HEK293 (cell line): ENCODE measurements around the gene GOLGA2.

Source experiments
- FEZF1 ChIP-seq: fragments of 450-650 bp; formaldehyde crosslinking; IDR thresholded peaks from 2 replicates; pipeline ENCODE4 v1.5.1; 2016; ENCODE audit warnings: missing biosample characterization, missing genetic modification characterization
- GLIS1 ChIP-seq: fragments of 450-650 bp; formaldehyde crosslinking; IDR thresholded peaks from 2 replicates; pipeline ENCODE4 v1.5.1; 2016; ENCODE audit warnings: missing biosample characterization, missing genetic modification characterization
- PRDM1 ChIP-seq: fragments of 450-650 bp; formaldehyde crosslinking; IDR thresholded peaks from 2 replicates; pipeline ENCODE4; 2016; ENCODE audit warnings: missing biosample characterization, missing genetic modification characterization
- ZBTB20 ChIP-seq: fragments of 450-650 bp; formaldehyde crosslinking; IDR thresholded peaks from 2 replicates; pipeline ENCODE4 v1.5.1; 2016; ENCODE audit warnings: missing biosample characterization, missing genetic modification characterization
- ZBTB21 ChIP-seq: fragments of 450-650 bp; formaldehyde crosslinking; IDR thresholded peaks from 2 replicates; pipeline ENCODE4 v1.5.1; 2017; ENCODE audit warnings: missing biosample characterization, missing genetic modification characterization
- ZBTB26 ChIP-seq: fragments of 450-650 bp; formaldehyde crosslinking; optimal IDR thresholded peaks from 2 replicates; pipeline ENCODE3; 2016; ENCODE audit warnings: missing biosample characterization, mild to moderate bottlenecking, missing genetic modification characterization
- ZEB2 ChIP-seq: fragments of 450-650 bp; formaldehyde crosslinking; IDR thresholded peaks from 2 replicates; pipeline ENCODE4 v1.5.1; 2016; ENCODE audit warnings: missing biosample characterization, missing genetic modification characterization
- ZIC2 ChIP-seq: fragments of 450-650 bp; formaldehyde crosslinking; IDR thresholded peaks from 2 replicates; pipeline ENCODE4 v1.5.1; 2016; ENCODE audit warnings: missing biosample characterization, missing genetic modification characterization
- ZNF114 ChIP-seq: fragments of 450-650 bp; formaldehyde crosslinking; IDR thresholded peaks from 2 replicates; pipeline ENCODE4 v1.5.0; 2017; ENCODE audit warnings: missing biosample characterization, missing genetic modification characterization
- ZNF169 ChIP-seq: fragments of 450-650 bp; formaldehyde crosslinking; IDR thresholded peaks from 2 replicates; pipeline ENCODE4 v1.5.1; 2016; ENCODE audit warnings: missing biosample characterization, missing genetic modification characterization
- ZNF174 ChIP-seq: fragments of 450-650 bp; formaldehyde crosslinking; IDR thresholded peaks from 2 replicates; pipeline ENCODE4 v1.5.0; 2017; ENCODE audit warnings: missing biosample characterization, mild to moderate bottlenecking, missing genetic modification characterization
- ZNF175 ChIP-seq: fragments of 450-650 bp; formaldehyde crosslinking; IDR thresholded peaks from 2 replicates; pipeline ENCODE4 v1.5.1; 2016; ENCODE audit warnings: missing biosample characterization, missing genetic modification characterization
- ZNF292 ChIP-seq: fragments of 450-650 bp; formaldehyde crosslinking; IDR thresholded peaks from 2 replicates; pipeline ENCODE4 v1.5.1; 2016; ENCODE audit warnings: low read depth, missing biosample characterization, missing genetic modification characterization, borderline replicate concordance
- ZNF335 ChIP-seq: fragments of 450-650 bp; formaldehyde crosslinking; conservative IDR thresholded peaks from 2 replicates; pipeline ENCODE4 v1.5.1; 2016; ENCODE audit warnings: missing biosample characterization, missing genetic modification characterization
- ZNF366 ChIP-seq: fragments of 450-650 bp; formaldehyde crosslinking; conservative IDR thresholded peaks from 2 replicates; pipeline ENCODE4 v1.5.1; 2016; ENCODE audit warnings: missing biosample characterization, missing genetic modification characterization
- ZNF391 ChIP-seq: fragments of 450-650 bp; formaldehyde crosslinking; IDR thresholded peaks from 2 replicates; pipeline ENCODE4 v1.5.1; 2016; ENCODE audit warnings: low read depth, missing biosample characterization, missing genetic modification characterization, borderline replicate concordance
- ZNF398 ChIP-seq: fragments of 450-650 bp; formaldehyde crosslinking; IDR thresholded peaks from 2 replicates; pipeline ENCODE4 v1.5.1; 2017; ENCODE audit warnings: missing biosample characterization, missing genetic modification characterization
- ZNF473 ChIP-seq: fragments of 450-650 bp; formaldehyde crosslinking; IDR thresholded peaks from 2 replicates; pipeline ENCODE4 v1.5.1; 2017; ENCODE audit warnings: missing biosample characterization, missing genetic modification characterization
- ZNF555 ChIP-seq: fragments of 450-650 bp; formaldehyde crosslinking; conservative IDR thresholded peaks from 2 replicates; pipeline ENCODE4 v1.5.1; 2017; ENCODE audit warnings: missing biosample characterization, mild to moderate bottlenecking, missing genetic modification characterization, inconsistent platforms
- ZNF558 ChIP-seq: fragments of 450-650 bp; formaldehyde crosslinking; IDR thresholded peaks from 2 replicates; pipeline ENCODE4 v1.5.1; 2016; ENCODE audit warnings: missing biosample characterization, missing genetic modification characterization
- ZNF560 ChIP-seq: fragments of 450-650 bp; formaldehyde crosslinking; IDR thresholded peaks from 2 replicates; pipeline ENCODE4 v1.5.1; 2017; ENCODE audit warnings: missing biosample characterization, missing genetic modification characterization, borderline replicate concordance
- ZNF561 ChIP-seq: fragments of 450-650 bp; IDR thresholded peaks from 2 replicates; pipeline ENCODE4 v1.5.1; 2018; ENCODE audit warnings: missing biosample characterization, missing genetic modification characterization, borderline replicate concordance
- ZNF76 ChIP-seq: fragments of 450-650 bp; formaldehyde crosslinking; IDR thresholded peaks from 2 replicates; pipeline ENCODE4; 2016; ENCODE audit warnings: low read depth, missing biosample characterization, missing genetic modification characterization, borderline replicate concordance
- ZSCAN30 ChIP-seq: fragments of 450-650 bp; IDR thresholded peaks from 2 replicates; pipeline ENCODE4 v1.5.1; 2018; ENCODE audit warnings: missing biosample characterization, mild to moderate bottlenecking, missing genetic modification characterization, moderate library complexity
- TF ChIP-seq, protein P1 (sequence below): fragments of 450-650 bp; formaldehyde crosslinking; IDR thresholded peaks from 2 replicates; pipeline ENCODE4 v1.5.1; 2016; ENCODE audit warnings: missing biosample characterization, missing genetic modification characterization, borderline replicate concordance
- TF ChIP-seq, protein P2 (sequence below): fragments of 450-650 bp; formaldehyde crosslinking; IDR thresholded peaks from 2 replicates; pipeline ENCODE4 v1.5.1; 2017; ENCODE audit warnings: missing biosample characterization, mild to moderate bottlenecking, missing genetic modification characterization, moderate library complexity
- TF ChIP-seq, protein P3 (sequence below): fragments of 450-650 bp; formaldehyde crosslinking; IDR thresholded peaks from 2 replicates; pipeline ENCODE4 v1.5.1; 2016; ENCODE audit warnings: missing biosample characterization, missing genetic modification characterization, low read depth
- TF ChIP-seq, protein P4 (sequence below): fragments of 450-650 bp; formaldehyde crosslinking; IDR thresholded peaks from 2 replicates; pipeline ENCODE4 v1.5.1; 2016; ENCODE audit warnings: missing biosample characterization, missing genetic modification characterization

Gene GOLGA2

GRCh38 chr9:128275198-128276007, at the start of gene GOLGA2 (continued):
- peak; percentile 53 for TF ChIP-seq ZBTB26 (tag by site-specific recombination)
- TF ChIP-seq GLIS1 (tag by site-specific recombination) = peak; percentile 73
- no peak for TF ChIP-seq ZNF473 (tag by site-specific recombination)
- TF ChIP-seq ZNF335 (tag by site-specific recombination) = peak; percentile 85
- TF ChIP-seq ZEB2 (tag by site-specific recombination) = 0 out of 2 replicates have a peak, but pooled peaks have one; percentile 23
- no peak for TF ChIP-seq ZSCAN30 (tag by site-specific recombination)
- no peak for TF ChIP-seq PRDM1 (tag by site-specific recombination)
- TF ChIP-seq FEZF1 (tag by site-specific recombination) = no peak
- TF ChIP-seq ZNF560 (tag by site-specific recombination) = no peak
- TF ChIP-seq ZNF391 = no peak
- TF ChIP-seq ZNF366 (tag by site-specific recombination) = no peak
- TF ChIP-seq ZNF561 (tag by site-specific recombination) = no peak
- TF ChIP-seq, protein P1, sequence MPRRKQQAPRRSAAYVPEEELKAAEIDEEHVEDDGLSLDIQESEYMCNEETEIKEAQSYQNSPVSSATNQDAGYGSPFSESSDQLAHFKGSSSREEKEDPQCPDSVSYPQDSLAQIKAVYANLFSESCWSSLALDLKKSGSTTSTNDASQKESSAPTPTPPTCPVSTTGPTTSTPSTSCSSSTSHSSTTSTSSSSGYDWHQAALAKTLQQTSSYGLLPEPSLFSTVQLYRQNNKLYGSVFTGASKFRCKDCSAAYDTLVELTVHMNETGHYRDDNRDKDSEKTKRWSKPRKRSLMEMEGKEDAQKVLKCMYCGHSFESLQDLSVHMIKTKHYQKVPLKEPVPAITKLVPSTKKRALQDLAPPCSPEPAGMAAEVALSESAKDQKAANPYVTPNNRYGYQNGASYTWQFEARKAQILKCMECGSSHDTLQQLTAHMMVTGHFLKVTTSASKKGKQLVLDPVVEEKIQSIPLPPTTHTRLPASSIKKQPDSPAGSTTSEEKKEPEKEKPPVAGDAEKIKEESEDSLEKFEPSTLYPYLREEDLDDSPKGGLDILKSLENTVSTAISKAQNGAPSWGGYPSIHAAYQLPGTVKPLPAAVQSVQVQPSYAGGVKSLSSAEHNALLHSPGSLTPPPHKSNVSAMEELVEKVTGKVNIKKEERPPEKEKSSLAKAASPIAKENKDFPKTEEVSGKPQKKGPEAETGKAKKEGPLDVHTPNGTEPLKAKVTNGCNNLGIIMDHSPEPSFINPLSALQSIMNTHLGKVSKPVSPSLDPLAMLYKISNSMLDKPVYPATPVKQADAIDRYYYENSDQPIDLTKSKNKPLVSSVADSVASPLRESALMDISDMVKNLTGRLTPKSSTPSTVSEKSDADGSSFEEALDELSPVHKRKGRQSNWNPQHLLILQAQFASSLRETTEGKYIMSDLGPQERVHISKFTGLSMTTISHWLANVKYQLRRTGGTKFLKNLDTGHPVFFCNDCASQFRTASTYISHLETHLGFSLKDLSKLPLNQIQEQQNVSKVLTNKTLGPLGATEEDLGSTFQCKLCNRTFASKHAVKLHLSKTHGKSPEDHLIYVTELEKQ (tag by site-specific recombination) = no peak
- no peak for TF ChIP-seq ZNF555 (tag by site-specific recombination)
- no peak for TF ChIP-seq ZNF114 (tag by site-specific recombination)
- TF ChIP-seq, protein P2, sequence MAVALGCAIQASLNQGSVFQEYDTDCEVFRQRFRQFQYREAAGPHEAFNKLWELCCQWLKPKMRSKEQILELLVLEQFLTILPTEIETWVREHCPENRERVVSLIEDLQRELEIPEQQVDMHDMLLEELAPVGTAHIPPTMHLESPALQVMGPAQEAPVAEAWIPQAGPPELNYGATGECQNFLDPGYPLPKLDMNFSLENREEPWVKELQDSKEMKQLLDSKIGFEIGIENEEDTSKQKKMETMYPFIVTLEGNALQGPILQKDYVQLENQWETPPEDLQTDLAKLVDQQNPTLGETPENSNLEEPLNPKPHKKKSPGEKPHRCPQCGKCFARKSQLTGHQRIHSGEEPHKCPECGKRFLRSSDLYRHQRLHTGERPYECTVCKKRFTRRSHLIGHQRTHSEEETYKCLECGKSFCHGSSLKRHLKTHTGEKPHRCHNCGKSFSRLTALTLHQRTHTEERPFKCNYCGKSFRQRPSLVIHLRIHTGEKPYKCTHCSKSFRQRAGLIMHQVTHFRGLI (tag by site-specific recombination) = no peak
- 0 out of 2 replicates have a peak, but pooled peaks have one; percentile 15 for TF ChIP-seq ZNF398
- TF ChIP-seq, protein P3, sequence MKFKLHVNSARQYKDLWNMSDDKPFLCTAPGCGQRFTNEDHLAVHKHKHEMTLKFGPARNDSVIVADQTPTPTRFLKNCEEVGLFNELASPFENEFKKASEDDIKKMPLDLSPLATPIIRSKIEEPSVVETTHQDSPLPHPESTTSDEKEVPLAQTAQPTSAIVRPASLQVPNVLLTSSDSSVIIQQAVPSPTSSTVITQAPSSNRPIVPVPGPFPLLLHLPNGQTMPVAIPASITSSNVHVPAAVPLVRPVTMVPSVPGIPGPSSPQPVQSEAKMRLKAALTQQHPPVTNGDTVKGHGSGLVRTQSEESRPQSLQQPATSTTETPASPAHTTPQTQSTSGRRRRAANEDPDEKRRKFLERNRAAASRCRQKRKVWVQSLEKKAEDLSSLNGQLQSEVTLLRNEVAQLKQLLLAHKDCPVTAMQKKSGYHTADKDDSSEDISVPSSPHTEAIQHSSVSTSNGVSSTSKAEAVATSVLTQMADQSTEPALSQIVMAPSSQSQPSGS = peak; percentile 93
- TF ChIP-seq ZNF558 (tag by site-specific recombination) = no peak
- TF ChIP-seq ZNF175 (tag by site-specific recombination) = no peak
- TF ChIP-seq ZNF174 (tag by site-specific recombination) = no peak
- TF ChIP-seq ZBTB21 = peak; percentile 61
- peak; percentile 8; the same call in 1 of the 2 replicates for TF ChIP-seq ZNF76
- no peak for TF ChIP-seq ZNF292 (tag by site-specific recombination)
- TF ChIP-seq, protein P4, sequence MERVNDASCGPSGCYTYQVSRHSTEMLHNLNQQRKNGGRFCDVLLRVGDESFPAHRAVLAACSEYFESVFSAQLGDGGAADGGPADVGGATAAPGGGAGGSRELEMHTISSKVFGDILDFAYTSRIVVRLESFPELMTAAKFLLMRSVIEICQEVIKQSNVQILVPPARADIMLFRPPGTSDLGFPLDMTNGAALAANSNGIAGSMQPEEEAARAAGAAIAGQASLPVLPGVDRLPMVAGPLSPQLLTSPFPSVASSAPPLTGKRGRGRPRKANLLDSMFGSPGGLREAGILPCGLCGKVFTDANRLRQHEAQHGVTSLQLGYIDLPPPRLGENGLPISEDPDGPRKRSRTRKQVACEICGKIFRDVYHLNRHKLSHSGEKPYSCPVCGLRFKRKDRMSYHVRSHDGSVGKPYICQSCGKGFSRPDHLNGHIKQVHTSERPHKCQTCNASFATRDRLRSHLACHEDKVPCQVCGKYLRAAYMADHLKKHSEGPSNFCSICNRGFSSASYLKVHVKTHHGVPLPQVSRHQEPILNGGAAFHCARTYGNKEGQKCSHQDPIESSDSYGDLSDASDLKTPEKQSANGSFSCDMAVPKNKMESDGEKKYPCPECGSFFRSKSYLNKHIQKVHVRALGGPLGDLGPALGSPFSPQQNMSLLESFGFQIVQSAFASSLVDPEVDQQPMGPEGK (tag by site-specific recombination) = peak; percentile 36; the same call in 1 of the 2 replicates
- peak; percentile 21; the same call in 1 of the 2 replicates for TF ChIP-seq ZIC2 (tag by site-specific recombination)
- peak; percentile 77 for TF ChIP-seq ZBTB20 (tag by site-specific recombination)
- TF ChIP-seq ZNF169 (tag by site-specific recombination) = no peak
